ENCODE data around the gene C2CD4D. TPM values are rescaled to one million over a fixed set of nuclear protein-coding genes. Genes with fewer than 3 reads are reported as not detected.
A peak's percentile ranks its signal among the peaks of the same experiment; 100 is the strongest.

C2CD4D gene
- total RNA-seq, 1 experiment from 2014 or later: 0.17 TPM

GRCh38 chr1:151847867-151848596 is 8.4 kb upstream of the C2CD4D start:
- no peak overlapping the region for H3K4me2 ChIP-seq (ENCODE audit: low read length)
- no peaks in the 10 kb centered on the region for H3K9me2 ChIP-seq (ENCODE audit: insufficient read depth)
- H2AFZ ChIP-seq (ENCODE audit: low read depth, low read length, poor library complexity, severe bottlenecking): no peak overlapping the region
- CTCF ChIA-PET: no interaction called here
- H3K9ac ChIP-seq (ENCODE audit: low read length): no peak overlapping the region
- no peaks in the 10 kb centered on the region for H3K9me3 ChIP-seq (ENCODE audit: control insufficient read depth in 1 of 2, insufficient read depth in 1 of 2, low read depth in 1 of 2, low read length in 2 of 2)
- ATAC-seq: no peak
- TF ChIP-seq ELF1 (IDR thresholded peaks at IDR 0.05; ENCODE audit: borderline replicate concordance, low read depth) (no peak), ATF3 (IDR thresholded peaks at IDR 0.05) (no peak), POLR2AphosphoS5 (IDR thresholded peaks at IDR 0.05; ENCODE audit: low read depth, low read length) (no peak)
- BruUV-seq (replicated peaks): no TSS peak
- no peak overlapping the region for H3K4me3 ChIP-seq (replicated peaks in 1 of 2; ENCODE audit: low read depth in 1 of 2, low read length in 2 of 2)
- H3K27me3 ChIP-seq (ENCODE audit: insufficient read depth, low read length): peaks cover 6% of the 10 kb centered on the region; the same call in 1 of the 2 replicates
- no peaks in the 10 kb centered on the region for H3K79me2 ChIP-seq (ENCODE audit: insufficient read depth, low read length)
- no peak for DNase-seq (ENCODE audit: low read depth, low spot score)
- H3K4me1 ChIP-seq (ENCODE audit: control insufficient read depth in 1 of 2, insufficient read depth in 2 of 2, low read length in 2 of 2): peaks cover 0 to 12% of the 10 kb centered on the region in 2 experiments; a peak in 2 of 4 replicates
- no peaks in the 10 kb centered on the region for H3K36me3 ChIP-seq (ENCODE audit: control insufficient read depth in 1 of 2, insufficient read depth in 2 of 2, low read length in 2 of 2)
- RAD21 ChIA-PET (ENCODE audit: low non-redundant PET in 1 of 2, low total read pairs in 2 of 2, uncharacterized antibody in 2 of 2, unreplicated experiment in 2 of 2): no interaction called here
- no peaks in the 10 kb centered on the region for H4K20me1 ChIP-seq (ENCODE audit: insufficient read depth)
- POLR2A ChIA-PET: no interaction called here
- no peak overlapping the region for H3K27ac ChIP-seq (ENCODE audit: low read depth, low read length)
- intact Hi-C loops (cut with micrococcal nuclease): no loop called here

- Histone ChIP-seq H3K4me2 (ENCODE audit: low read length) (peak overlapping the region; percentile 36; the same call in 1 of the 2 replicates), H2AFZ (ENCODE audit: low read depth, low read length, poor library complexity, severe bottlenecking) (no peak overlapping the region), H4K20me1 (ENCODE audit: insufficient read depth) (no peaks in the 10 kb centered on the region), H3K36me3 (ENCODE audit: control insufficient read depth in 1 of 2, insufficient read depth in 2 of 2, low read length in 2 of 2) (no peaks in the 10 kb centered on the region), H3K79me2 (ENCODE audit: insufficient read depth, low read length) (no peaks in the 10 kb centered on the region), H3K27me3 (ENCODE audit: insufficient read depth, low read length) (no peaks in the 10 kb centered on the region; the same call in 1 of the 2 replicates), H3K9me2 (ENCODE audit: insufficient read depth) (no peaks in the 10 kb centered on the region; the same call in 1 of the 2 replicates), H3K9ac (ENCODE audit: low read length) (no peak overlapping the region), H3K27ac (ENCODE audit: low read depth, low read length) (no peak overlapping the region), H3K4me3 (replicated peaks in 1 of 2; ENCODE audit: low read depth in 1 of 2, low read length in 2 of 2) (no peak overlapping the region), H3K4me1 (ENCODE audit: control insufficient read depth in 1 of 2, insufficient read depth in 2 of 2, low read length in 2 of 2) (peaks cover 0 to 12% of the 10 kb centered on the region in 2 experiments; a peak in 2 of 4 replicates), H3K9me3 (ENCODE audit: control insufficient read depth in 1 of 2, insufficient read depth in 1 of 2, low read depth in 1 of 2, low read length in 2 of 2) (no peaks in the 10 kb centered on the region)
- no TSS peak for BruUV-seq (replicated peaks)
- ChIA-PET CTCF (interaction anchor here (1.2 to 2.9 kb wide), 2 partner anchors 10 to 87 kb away, joined by 3 to 8 read pairs; no protein-coding TSS in a partner anchor), RAD21 (ENCODE audit: low non-redundant PET in 1 of 2, low total read pairs in 2 of 2, uncharacterized antibody in 2 of 2, unreplicated experiment in 2 of 2) (no interaction called here), POLR2A (no interaction called here)
- ATAC-seq (0 out of 2 replicates have a peak, but pooled peaks have one; percentile 26), DNase-seq (ENCODE audit: low read depth, low spot score) (no peak)
- TF ChIP-seq ATF3 (IDR thresholded peaks at IDR 0.05): no peak
- TF ChIP-seq SRF (IDR thresholded peaks at IDR 0.05; ENCODE audit: low read depth): no peak
- TF ChIP-seq ZFX (IDR thresholded peaks at IDR 0.05): no peak
- intact Hi-C loops (cut with micrococcal nuclease): no loop called here
These were observed 7.1 kb upstream of the C2CD4D start for GRCh38 chr1:151846686-151847237.
